ES-I3 (cell line): ENCODE results near the gene NLRP8.
"Not testable (repeated sequence)": the region's sequence is repeated elsewhere in the genome, so short reads cannot be mapped to it uniquely, and the experiment has no call there.

Source experiments
- H3K36me3 ChIP-seq: 2 replicates; pipeline ENCODE4 v1.6.1; 2013; ENCODE audit warnings: mild to moderate bottlenecking, low read length, control low read depth, moderate library complexity; ENCODE audit not compliant: insufficient read depth
- H3K4me1 ChIP-seq: 2 replicates; pipeline ENCODE4 v1.6.1; 2013; ENCODE audit warnings: mild to moderate bottlenecking, control low read depth, low read length; ENCODE audit not compliant: insufficient read depth
- H3K9ac ChIP-seq: 2 replicates; pipeline ENCODE4 v1.6.1; 2013; ENCODE audit warnings: low read depth, mild to moderate bottlenecking, low read length, moderate library complexity
- H3K9me3 ChIP-seq: 2 replicates; pipeline ENCODE4 v1.6.1; 2013; ENCODE audit warnings: mild to moderate bottlenecking, low read length, moderate library complexity; ENCODE audit not compliant: control insufficient read depth, insufficient read depth

NLRP8 gene

DNA sequence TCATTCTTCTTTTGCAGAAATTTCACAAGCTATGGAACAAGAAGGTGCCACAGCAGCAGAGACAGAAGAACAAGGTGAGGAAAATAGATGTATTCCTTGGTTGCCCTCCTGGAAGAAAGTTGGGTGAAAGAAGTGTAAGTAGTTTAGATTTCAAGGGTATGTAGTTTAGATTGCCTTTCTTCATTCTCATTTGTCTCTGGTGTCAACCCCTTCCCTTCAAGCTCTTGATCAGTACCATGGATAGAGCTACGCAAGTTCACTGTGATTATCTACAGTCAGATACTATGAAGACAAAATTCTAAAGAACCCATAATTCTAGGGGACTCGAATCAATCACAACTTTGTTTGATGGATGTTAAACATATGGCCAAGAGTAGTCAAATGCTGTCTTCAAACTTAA lies 71.7 kb downstream of the NLRP8 start:
- not testable (repeated sequence) for H3K9me3 ChIP-seq, H3K4me1 ChIP-seq, H3K36me3 ChIP-seq, H3K9ac ChIP-seq

DNA sequence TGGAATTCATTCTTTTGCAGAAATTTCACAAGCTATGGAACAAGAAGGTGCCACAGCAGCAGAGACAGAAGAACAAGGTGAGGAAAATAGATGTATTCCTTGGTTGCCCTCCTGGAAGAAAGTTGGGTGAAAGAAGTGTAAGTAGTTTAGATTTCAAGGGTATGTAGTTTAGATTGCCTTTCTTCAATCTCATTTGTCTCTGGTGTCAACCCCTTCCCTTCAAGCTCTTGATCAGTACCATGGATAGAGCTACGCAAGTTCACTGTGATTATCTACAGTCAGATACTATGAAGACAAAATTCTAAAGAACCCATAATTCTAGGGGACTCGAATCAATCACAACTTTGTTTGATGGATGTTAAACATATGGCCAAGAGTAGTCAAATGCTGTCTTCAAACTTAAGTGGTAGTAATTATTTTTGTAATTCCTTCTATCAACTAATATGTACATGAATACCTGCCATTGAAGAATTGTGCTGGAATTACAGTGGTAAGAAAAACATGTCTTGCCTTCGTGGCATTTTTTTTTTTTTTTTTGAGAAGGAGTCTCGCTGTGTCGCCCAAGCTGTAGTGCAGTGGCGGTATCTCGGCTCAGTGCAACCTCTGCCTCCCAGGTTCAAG lies 72.8 kb downstream of the NLRP8 start:
- not testable (repeated sequence) for H3K36me3 ChIP-seq, H3K4me1 ChIP-seq, H3K9me3 ChIP-seq

DNA sequence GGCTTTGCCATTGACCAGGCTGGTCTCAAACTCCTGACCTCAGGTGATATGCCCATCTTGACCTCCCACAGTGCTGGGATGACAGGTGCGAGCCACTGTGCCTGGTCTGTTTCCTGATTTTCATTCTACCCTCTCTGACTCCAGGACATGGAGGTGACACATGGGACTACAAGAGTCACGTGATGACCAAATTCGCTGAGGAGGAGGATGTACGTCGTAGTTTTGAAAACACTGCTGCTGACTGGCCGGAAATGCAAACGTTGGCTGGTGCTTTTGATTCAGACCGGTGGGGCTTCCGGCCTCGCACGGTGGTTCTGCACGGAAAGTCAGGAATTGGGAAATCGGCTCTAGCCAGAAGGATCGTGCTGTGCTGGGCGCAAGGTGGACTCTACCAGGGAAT lies 79.1 kb downstream of the NLRP8 start:
- Histone ChIP-seq H3K4me1 (no peaks in the 10 kb centered on the region), H3K9ac (no peak overlapping the region), H3K9me3 (no peaks in the 10 kb centered on the region), H3K36me3 (no peaks in the 10 kb centered on the region)

More for the DNA sequence above, 72.8 kb downstream of the NLRP8 start:
- not testable (repeated sequence) for H3K9ac ChIP-seq
